Spleen (tissue), 11 donors: Measurements from ENCODE around the gene COBLL1. TPM values are rescaled to one million over a fixed set of nuclear protein-coding genes. Genes with fewer than 3 reads are reported as not detected.

Experiments used
- DNase-seq: peaks from one replicate; pipeline ENCODE4 v3.0.0-alpha.2; 2020
- H3K27ac ChIP-seq, 8 donors: fragments of 200-600 bp; sonication (generic) in 7 of 8; 1 replicate in 4 of 8; 2 replicates in 4 of 8; pipeline versions ENCODE4 v1.5.0 to v1.8.0; 2016 to 2021; ENCODE audit warnings: inconsistent platforms in 4 of 8, mild to moderate bottlenecking in 4 of 8, moderate library complexity in 1 of 8
- H3K27me3 ChIP-seq, 7 donors: fragments of 200-600 bp; sonication (generic) in 6 of 7; replicated peaks in 1 of 7; 1 replicate in 4 of 7; 2 replicates in 3 of 7; pipeline versions ENCODE4 v1.5.0 to v1.8.0; 2016 to 2021; ENCODE audit warnings: inconsistent platforms in 3 of 7, mild to moderate bottlenecking in 1 of 7
- H3K36me3 ChIP-seq, 6 donors: fragments of 200-600 bp; sonication (generic) in 5 of 6; 1 replicate in 4 of 6; 2 replicates in 2 of 6; pipeline versions ENCODE4 v1.5.0 to v1.8.0; 2016 to 2021; ENCODE audit warnings: inconsistent platforms in 2 of 6
- H3K4me1 ChIP-seq, 6 donors: fragments of 200-600 bp; sonication (generic) in 5 of 6; 1 replicate in 3 of 6; 2 replicates in 3 of 6; pipeline versions ENCODE4 v1.5.0 to v1.8.0; 2016 to 2021; ENCODE audit warnings: inconsistent platforms in 3 of 6
- H3K4me3 ChIP-seq, 8 donors: fragments of 200-600 bp; sonication (generic) in 7 of 8; 1 replicate in 4 of 8; 2 replicates in 4 of 8; pipeline versions ENCODE4 v1.5.0 to v1.8.0; 2016 to 2021; ENCODE audit warnings: inconsistent platforms in 4 of 8, mild to moderate bottlenecking in 4 of 8, moderate library complexity in 2 of 8
- H3K9me3 ChIP-seq, 8 donors: fragments of 200-600 bp; sonication (generic) in 7 of 8; 1 replicate in 4 of 8; 2 replicates in 4 of 8; pipeline versions ENCODE4 v1.5.0 to v1.8.0; 2016 to 2021; ENCODE audit warnings: inconsistent platforms in 4 of 8
- POLR2A ChIP-seq, 3 donors: fragments of 450-650 bp; IDR thresholded peaks; one replicate each; pipeline ENCODE4 v1.5.1; 2017; ENCODE audit warnings: antibody characterized with exemption in 3 of 3, mild to moderate bottlenecking in 1 of 3
- POLR2AphosphoS5 ChIP-seq, 3 donors: sonication (generic); formaldehyde crosslinking; IDR thresholded peaks; one replicate each; pipeline ENCODE4 v1.5.1; 2017; ENCODE audit warnings: antibody characterized with exemption in 3 of 3
- WGBS, 5 donors: extraction: QIAGEN DNeasy Blood & Tissue Kit in 3 of 5; methylation state at CpG; one replicate each; pipeline versions ENCODE4 v1.1.5 to v1.1.7; 2013 to 2018; 5-methylcytosine and 5-hydroxymethylcytosine counted together
- intact Hi-C: fragments of 100-400 bp; cut with DNase I; formaldehyde crosslinking; loops from one replicate; pipeline ENCODE4 v1.15.0; 2023; ENCODE audit warnings: low total_unique reads
- polyA plus RNA-seq, 3 donors: library from polyadenylated mRNA; stranded (reverse); fragments of 200-250 nt; gene quantifications; one replicate each; pipeline ENCODE4 v1.2.1, GENCODE V29; 2013
- total RNA-seq, 7 donors: library from RNA; depleted of rRNA in 3 of 7; stranded (reverse); fragments of >200 nt in 3 of 7; fragmentation: NEBNext Ultra II Directional in 4 of 7; extraction: Animal tissue kit (Norgen Biotek cat#: 25700) in 4 of 7; gene quantifications; one replicate each; pipeline versions ENCODE4 v1.1.0 to v1.2.1, GENCODE V29; 2016 to 2021
- TF ChIP-seq, protein P1 (sequence below), 11 experiments: fragments of 200-600 bp in 7 of 11; fragments of 450-650 bp in 4 of 11; sonication (generic) in 4 of 11; IDR thresholded peaks in 8 of 11; conservative IDR thresholded peaks in 3 of 11; 1 replicate in 7 of 11; 2 replicates in 4 of 11; pipeline versions ENCODE4 v1.4.0 to v1.8.0; 2016 to 2021; ENCODE audit warnings: antibody characterized with exemption in 11 of 11, inconsistent platforms in 4 of 11, mild to moderate bottlenecking in 1 of 11
- donor health status: healthy with polysubstance abuse.
- donor health status: DM: no; HTN: no; CAD: no; lungs with moderate emphysema.
- donor health status: DM: no; HTN: no; CAD: no.
- donor health status: Bipolar disorder and iron deficiency.
- donor health status: healthy.
- donor health status: DM: no; HTN: no; CAD: no.
- donor health status: DM: yes; HTN: yes; CAD: no.

COBLL1 gene
- total and polyA plus RNA-seq, 10 donors: 6.4 to 86.8 (median 49.9) TPM

DNA sequence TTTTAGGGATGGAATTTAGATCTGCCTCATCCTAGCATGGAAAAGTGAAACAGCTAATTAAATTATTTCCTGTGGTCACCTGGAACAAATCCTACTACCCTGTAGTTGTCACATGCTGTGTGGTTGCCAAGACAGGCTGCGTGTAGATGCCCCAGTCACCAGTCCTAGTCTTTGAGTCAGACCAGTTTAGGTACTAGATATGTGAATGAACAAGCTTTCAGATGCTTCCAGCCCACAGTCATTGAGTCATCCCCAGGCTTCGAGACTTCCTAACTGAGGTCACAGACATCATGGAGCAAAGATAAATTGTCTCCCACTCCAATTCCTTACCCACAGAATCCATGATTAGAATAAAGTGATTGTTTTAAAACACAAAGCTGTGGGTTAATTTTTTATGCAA is 184.5 kb downstream of the COBLL1 start:
- TF ChIP-seq, protein P1, sequence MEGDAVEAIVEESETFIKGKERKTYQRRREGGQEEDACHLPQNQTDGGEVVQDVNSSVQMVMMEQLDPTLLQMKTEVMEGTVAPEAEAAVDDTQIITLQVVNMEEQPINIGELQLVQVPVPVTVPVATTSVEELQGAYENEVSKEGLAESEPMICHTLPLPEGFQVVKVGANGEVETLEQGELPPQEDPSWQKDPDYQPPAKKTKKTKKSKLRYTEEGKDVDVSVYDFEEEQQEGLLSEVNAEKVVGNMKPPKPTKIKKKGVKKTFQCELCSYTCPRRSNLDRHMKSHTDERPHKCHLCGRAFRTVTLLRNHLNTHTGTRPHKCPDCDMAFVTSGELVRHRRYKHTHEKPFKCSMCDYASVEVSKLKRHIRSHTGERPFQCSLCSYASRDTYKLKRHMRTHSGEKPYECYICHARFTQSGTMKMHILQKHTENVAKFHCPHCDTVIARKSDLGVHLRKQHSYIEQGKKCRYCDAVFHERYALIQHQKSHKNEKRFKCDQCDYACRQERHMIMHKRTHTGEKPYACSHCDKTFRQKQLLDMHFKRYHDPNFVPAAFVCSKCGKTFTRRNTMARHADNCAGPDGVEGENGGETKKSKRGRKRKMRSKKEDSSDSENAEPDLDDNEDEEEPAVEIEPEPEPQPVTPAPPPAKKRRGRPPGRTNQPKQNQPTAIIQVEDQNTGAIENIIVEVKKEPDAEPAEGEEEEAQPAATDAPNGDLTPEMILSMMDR (IDR thresholded peaks at IDR 0.05 in 8 of 11, conservative IDR thresholded peaks at IDR 0.05 in 3 of 11): no peak
- TF ChIP-seq POLR2AphosphoS5 (IDR thresholded peaks at IDR 0.05): no peak
- TF ChIP-seq POLR2A (IDR thresholded peaks at IDR 0.05): no peak
- H3K27ac ChIP-seq: no peak overlapping the region
- H3K36me3 ChIP-seq: no peaks in the 10 kb centered on the region
- no peak overlapping the region for H3K4me3 ChIP-seq
- no peak for DNase-seq
- H3K27me3 ChIP-seq: no peaks in the 10 kb centered on the region
- 70 to 96% (median 88%) methylated on average over 2 of the region's 2 CpGs for WGBS, 5 donors
- intact Hi-C loops: no loop called here
- H3K9me3 ChIP-seq: peaks cover 0 to 23% (median 0%) of the 10 kb centered on the region in 8 donors
- no peaks in the 10 kb centered on the region for H3K4me1 ChIP-seq

DNA sequence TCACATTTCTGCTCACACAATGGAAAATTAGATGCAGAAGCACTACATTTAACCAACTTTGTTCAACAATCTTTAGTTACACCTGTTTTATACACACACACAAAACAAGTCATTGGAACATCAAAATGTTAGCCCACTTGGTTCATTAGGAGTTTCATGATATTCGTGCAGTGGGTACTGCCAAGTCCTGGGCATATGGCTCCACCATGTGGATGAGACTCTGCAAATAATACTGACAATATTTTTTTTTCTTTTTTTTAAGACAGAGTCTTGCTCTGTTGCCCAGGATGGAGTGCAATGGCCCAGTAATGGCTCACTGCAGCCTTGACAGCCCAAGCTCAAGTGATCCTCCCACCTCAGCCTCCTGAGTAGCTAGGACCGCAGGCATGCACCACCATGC is 185.9 kb downstream of the COBLL1 start:
- TF ChIP-seq, protein P1 (IDR thresholded peaks at IDR 0.05 in 8 of 11, conservative IDR thresholded peaks at IDR 0.05 in 3 of 11): no peak
- TF ChIP-seq POLR2A (IDR thresholded peaks at IDR 0.05) (no peak), POLR2AphosphoS5 (IDR thresholded peaks at IDR 0.05) (no peak)
- peaks cover 0 to 34% (median 13%) of the 10 kb centered on the region in 8 donors for H3K9me3 ChIP-seq
- DNase-seq: no peak

DNA sequence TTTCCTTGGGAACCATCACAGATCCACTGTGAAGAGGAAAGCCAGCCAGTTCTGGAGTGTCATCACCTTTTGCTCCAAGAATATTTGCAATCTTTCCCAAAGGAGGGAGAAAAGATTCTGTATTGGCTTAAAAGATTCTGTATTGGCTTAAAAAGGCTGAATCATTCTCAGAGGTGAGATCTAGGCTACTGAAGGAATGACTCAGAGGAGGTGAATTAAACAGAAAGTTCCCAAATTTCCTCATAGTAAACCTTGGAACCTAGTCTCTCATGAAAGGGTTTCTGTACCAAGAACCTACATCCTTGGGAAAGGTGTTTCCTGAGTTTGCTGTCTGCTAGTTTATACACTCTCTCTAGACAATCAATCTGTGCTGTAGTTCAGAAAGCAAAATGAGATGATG is 186.3 kb downstream of the COBLL1 start:
- H3K27me3 ChIP-seq: no peaks in the 10 kb centered on the region
- TF ChIP-seq, protein P1 (IDR thresholded peaks at IDR 0.05 in 8 of 11, conservative IDR thresholded peaks at IDR 0.05 in 3 of 11): no peak
- no peak for TF ChIP-seq POLR2AphosphoS5 (IDR thresholded peaks at IDR 0.05)
- TF ChIP-seq POLR2A (IDR thresholded peaks at IDR 0.05): no peak
- peaks cover 0 to 38% (median 17%) of the 10 kb centered on the region in 8 donors for H3K9me3 ChIP-seq
- no peaks in the 10 kb centered on the region for H3K36me3 ChIP-seq
- no peak overlapping the region for H3K4me3 ChIP-seq
- no peak for DNase-seq
- no peaks in the 10 kb centered on the region for H3K4me1 ChIP-seq
- intact Hi-C loops: no loop called here
- no peak overlapping the region for H3K27ac ChIP-seq

More for the DNA sequence above, 185.9 kb downstream of the COBLL1 start:
- H3K36me3 ChIP-seq: no peaks in the 10 kb centered on the region
- WGBS, 5 donors: 87 to 92% (median 91%) methylated on average over 2 of the region's 2 CpGs
- no peaks in the 10 kb centered on the region for H3K4me1 ChIP-seq
- no peaks in the 10 kb centered on the region for H3K27me3 ChIP-seq
- intact Hi-C loops: no loop called here
- H3K4me3 ChIP-seq: no peak overlapping the region
- H3K27ac ChIP-seq: no peak overlapping the region

DNA sequence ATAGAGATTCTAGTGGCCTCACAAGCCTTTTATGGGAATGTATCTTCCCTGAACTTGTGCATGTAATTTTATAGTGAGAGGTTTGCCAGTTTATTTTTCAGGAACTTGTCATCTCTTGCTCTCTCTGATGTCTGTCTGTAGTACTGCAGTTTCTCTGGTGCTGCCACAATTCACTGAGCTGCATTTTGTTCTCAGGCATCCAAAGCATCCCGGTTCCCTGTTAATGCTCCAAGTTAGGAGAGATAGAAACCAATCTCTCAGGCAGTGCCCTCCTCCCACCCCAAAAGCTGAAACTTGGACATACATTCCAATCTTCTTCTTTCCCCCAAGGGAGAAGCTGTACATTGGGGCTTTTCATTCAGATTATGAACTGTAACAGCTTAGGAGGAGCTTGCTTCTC is 190.3 kb downstream of the COBLL1 start:
- no peak overlapping the region for H3K4me3 ChIP-seq
- peaks cover 3 to 77% (median 55%) of the 10 kb centered on the region in 8 donors for H3K9me3 ChIP-seq
- no peaks in the 10 kb centered on the region for H3K36me3 ChIP-seq
- TF ChIP-seq, protein P1 (IDR thresholded peaks at IDR 0.05 in 8 of 11, conservative IDR thresholded peaks at IDR 0.05 in 3 of 11): no peak
- TF ChIP-seq POLR2AphosphoS5 (IDR thresholded peaks at IDR 0.05): no peak
- no peak for TF ChIP-seq POLR2A (IDR thresholded peaks at IDR 0.05)
- H3K27me3 ChIP-seq: no peaks in the 10 kb centered on the region
- intact Hi-C loops: no loop called here
- H3K27ac ChIP-seq: no peak overlapping the region
- 73 to 90% (median 83%) methylated on average over 1 of the region's 1 CpG for WGBS, 5 donors
- DNase-seq: no peak
- H3K4me1 ChIP-seq: no peaks in the 10 kb centered on the region
